Activated CD8-positive, alpha-beta memory T cell treated with anti-CD3 and anti-CD28 coated beads for 24 hours (primary cell): ENCODE data around the gene FBXO22.
"Not testable (repeated sequence)": the region's sequence is repeated elsewhere in the genome, so short reads cannot be mapped to it uniquely, and the experiment has no call there.

Experiments used
- DNase-seq: peaks from one replicate; pipeline ENCODE4 v3.0.0-alpha.2; 2020

FBXO22 gene

DNA sequence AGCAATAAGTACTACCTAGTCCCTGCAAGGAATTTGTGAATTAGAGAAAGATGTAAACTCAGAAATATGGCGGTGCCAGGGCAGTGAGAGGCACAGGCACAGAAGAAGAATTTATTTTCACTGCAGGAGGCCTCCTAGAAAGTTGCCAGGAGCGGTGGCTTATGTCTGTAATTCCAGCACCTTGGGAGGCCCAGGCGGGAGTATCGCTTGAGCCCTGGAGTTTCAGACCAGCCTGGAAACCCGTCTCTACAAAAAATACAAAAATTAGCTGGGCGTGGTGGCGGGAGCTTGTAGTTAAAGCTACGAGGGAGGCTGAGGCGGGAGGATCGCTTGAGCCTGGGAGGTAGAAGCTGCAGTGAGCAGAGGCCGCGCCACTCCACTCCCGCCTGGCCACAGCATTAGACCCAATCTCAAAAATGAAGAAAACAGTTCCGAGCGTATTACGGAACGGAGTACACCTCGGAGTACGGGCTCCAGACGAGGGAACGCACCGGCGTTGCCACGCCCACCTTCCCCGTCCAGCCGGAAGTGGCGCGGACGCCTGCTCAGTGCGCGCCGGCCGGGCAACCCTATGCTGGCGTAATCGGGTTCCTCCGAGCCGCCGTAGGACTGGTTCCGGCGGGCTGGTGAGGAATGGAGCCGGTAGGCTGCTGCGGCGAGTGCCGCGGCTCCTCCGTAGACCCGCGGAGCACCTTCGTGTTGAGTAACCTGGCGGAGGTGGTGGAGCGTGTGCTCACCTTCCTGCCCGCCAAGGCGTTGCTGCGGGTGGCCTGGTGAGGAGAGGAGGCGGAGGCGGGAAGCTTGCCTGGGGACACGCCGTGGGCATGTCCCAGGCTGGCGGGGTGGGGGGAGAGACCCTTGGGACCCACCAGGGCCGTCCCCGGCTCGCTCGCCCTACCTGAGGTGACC, at the start of gene FBXO22:
TSS of gene FBXO22 (plus strand) at position 548 of the 909 bp plus-strand sequence. CDS start at position 634, 86 bp downstream.
- DNase-seq: peak; percentile 94

DNA sequence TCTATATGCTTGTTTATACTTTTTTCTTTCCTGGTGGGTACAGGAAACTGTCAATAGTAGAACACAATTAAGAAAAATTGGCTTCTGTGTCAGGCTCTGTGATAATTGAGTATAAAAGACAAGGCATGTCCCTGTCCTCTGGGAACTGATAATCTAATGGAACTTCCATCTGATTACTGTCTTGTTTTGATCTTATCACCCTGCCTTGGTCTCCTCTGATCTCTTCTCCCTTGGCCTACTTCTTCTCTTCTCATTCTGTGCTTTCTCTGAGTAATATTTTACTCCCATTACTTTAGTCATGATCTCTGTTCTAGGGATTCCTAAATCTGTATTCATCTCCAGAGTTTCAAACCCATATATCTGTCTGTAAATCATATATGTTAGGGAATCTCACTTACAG, 45.8 kb upstream of the FBXO22 start:
- DNase-seq: no peak

DNA sequence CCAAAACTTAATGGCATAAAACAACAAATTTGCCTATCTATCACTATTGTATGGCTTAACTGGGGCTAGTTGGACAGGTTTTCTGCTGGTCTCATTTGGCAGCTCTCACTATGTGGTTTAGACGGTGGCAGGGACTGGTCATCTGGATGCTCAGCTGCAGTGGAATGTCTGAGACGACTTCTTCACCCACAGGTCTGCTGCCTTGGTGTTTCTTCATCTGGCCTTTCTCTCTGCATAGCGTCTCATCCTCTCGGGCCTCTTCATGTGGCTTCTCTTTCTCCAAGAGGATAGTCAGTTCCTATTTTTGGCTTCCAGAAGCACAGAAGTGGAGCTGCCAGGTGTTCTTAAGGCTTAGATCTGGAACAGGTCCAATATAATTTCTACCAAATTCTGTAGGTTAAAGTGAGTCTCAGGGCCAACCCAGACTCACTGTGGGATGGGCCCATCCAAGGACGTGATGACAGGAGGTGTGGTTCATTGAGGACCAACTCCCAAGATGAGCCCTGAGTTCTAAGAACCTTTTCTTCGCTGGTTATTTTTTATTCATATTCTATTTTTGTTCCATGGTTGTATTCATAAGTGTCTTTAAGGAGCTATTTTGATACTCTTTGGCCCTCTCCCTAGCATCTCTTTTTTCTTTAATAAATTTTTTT, 41.8 kb upstream of the FBXO22 start:
- DNase-seq: no peak

DNA sequence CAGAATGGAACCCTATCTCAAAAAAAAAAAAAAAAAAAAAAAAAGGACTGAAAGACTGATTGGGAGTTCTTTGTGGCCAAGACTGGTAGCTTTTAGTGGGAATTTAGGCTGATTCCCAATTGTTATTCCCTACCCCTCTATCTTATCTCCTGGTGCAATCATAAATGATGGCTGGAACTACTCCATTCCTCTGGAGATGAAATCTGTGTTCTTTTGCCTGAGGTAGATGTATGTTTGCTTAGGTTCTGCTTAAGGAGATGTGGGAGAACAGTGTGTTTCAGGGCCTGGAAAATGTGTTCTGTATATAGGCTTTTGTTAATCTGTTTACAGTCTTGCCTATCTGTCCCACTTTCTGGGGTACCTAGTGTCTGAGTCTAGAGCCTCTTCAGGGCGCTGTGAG, 40.9 kb upstream of the FBXO22 start:
- no peak for DNase-seq

DNA sequence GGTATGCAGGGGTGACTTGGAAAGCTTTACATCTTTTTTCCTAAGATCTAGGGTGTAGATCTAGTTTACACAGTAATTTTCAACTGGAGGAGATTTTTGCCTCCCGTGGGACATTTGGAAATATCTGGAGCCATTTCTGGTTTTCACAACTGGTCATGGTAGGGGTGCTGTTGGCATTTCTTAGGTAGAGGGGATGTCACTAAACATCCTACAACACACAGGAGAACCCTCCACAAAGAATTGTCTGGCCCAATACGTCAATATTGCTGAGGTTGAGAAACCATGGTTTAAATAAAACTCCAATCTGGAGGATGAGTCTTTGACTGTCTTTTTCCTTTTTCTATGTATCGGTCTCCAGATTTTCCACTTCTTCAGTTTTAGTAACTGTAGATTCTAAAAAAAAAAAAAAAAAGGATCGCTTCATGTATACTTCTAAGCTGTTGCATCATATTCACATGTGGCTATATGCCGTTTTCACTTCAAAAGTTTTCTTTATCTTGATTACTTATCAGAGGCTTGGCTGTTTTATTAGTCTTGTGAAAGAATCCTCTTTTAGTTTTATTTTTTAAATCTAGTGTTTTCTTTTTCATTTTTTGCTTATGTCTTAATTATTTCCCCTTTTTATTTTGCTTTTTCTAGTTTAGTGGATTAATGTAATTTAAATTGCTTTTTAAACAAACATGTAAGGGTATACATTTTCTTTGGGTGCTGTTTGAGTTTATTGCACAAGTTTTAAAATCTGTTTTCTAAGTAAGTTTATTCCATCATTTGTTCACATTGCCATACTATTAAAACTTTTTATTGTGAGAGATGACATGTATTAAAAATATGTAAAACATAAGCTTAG, 39.2 kb upstream of the FBXO22 start:
- DNase-seq: no peak

DNA sequence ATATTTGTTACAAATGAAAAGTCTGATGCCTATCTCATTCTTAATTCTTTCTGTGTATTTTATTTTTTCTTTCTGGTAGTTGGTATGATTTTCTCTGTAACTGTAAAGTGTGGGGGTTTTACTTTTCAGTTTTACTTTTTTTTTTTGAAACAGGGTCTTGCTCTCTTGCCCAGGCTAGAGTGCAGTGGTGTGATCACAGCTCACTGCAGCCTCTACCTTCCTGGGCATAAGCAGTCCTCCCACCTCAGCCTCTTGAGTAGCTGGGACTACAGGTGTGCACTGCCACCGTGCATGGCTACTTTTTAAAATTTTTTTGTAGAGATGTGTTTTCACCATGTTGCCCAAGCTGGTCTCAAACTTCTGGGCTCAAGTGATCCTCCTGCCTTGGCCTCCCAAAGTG, 37.6 kb upstream of the FBXO22 start:
- DNase-seq: not testable (repeated sequence)

DNA sequence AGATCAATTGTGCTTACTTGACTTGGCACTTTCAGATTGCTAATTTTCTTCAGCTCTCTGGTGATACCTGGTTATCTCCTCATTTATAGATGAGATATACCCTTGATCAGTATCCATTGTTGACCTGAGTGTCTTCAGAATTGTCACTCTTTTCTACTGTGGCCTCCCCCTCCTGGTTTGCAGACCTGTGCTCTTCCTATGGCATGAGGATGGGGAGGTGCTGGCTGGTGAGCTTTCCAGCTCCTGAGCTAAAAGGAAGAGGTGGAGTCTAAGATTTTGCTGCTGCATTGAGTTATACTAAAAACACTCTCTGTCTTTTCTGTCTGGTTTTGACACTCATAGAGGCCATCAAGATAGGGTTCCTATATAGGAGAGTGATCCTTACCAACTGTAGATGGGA, 36.8 kb upstream of the FBXO22 start:
- DNase-seq: no peak

DNA sequence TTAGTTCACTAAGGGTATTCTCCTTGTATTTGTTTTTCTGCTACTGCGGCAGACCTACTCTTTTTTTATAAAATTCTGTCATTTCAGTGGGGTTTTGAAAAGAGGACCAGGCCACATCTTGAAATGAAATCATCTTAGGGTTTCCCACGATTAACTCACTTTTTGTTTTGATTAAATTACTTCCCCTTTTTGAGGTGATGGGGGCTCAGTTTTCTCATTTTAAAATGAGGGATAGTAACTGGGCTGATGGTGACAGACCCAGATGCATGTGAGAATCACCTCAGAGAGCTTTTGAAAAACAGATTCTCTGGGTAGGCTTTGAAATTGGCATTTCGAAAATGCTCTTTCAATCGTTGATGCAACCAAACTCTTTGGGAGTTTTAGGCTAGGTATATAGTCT, 36.2 kb upstream of the FBXO22 start:
- DNase-seq: no peak

DNA sequence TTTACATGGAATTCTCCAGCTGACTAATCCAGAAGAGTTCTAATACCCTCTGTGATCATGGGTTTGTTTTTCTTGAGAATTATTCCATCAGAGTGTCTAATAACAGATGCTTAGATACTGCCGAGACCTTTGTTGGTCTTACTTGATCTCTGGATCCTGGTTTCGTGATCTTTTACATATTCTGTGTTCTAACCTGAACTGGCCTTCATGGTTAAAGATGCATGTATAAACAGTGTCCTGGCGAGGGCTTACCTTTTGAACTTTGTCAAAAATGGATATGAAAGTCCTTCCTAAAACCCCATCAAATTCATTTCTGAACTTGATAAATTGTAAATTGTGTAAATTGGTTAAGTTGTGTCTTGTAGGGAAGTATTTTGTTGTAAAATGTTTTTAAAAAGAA, 35.7 kb upstream of the FBXO22 start:
- DNase-seq: no peak

DNA sequence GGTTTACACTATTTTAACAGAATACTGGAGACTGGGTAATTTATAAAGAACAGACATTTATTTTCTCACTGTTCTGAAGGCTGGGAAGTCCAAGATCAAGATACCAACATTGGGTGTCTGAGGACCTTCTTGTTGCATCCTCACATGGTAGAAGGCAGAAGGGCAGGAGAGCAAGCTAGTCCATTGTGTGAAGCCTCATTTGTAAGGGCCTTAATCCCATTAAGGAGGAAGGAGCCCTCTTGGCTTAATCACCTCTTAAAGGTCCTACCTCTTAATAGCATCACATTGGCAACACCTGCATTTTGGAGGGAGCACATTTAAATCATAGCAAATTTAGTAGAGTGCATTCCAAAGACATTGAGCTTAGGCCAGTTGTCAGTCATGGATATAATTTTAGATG, 34.2 kb upstream of the FBXO22 start:
- DNase-seq: no peak

DNA sequence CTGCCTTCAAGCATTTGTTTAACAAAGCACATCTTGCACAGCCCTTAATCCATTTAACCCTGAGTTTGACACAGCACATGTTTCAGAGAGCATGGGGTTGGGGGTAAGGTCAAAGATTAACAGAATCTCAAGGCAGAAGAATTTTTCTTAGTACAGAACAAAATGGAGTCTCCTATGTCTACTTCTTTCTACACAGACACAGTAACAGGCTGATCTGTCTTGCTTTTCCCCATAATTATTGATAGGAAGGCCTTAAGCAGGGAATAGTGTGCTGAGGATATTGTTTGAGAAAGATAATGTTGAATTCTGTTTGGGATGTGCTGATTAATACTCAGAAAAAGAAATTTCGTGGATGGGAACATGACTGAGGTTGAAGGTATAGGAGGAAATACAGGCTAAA, 32.1 kb upstream of the FBXO22 start:
- DNase-seq: not testable (repeated sequence)

DNA sequence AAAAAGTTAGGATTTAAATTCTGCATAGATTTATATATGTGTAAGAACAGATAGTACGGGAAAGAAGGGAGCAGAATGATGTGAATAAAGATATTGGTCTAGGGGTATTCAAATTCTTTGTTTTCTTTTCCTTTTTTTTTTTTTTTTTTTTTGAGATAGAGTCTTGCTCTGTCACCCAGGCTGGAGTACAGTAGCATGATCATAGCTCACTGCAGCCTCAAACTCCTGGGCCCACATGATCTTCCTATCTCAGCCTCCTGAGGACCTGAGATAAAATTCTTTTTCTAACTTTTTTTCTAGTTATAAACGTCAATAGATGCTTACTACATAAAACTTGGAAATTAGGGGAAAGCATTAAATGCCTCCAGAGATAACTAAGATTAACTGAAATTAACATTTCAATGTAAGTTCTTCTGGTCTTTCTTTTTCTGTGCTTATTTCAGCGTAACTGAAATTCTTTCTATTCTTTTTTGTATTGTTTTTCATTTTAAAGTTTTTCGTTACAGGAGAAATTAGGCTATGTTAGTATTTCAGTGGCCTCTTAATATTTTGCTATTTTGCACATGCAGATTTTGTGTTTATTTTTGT, 31.2 kb upstream of the FBXO22 start:
- DNase-seq: no peak

DNA sequence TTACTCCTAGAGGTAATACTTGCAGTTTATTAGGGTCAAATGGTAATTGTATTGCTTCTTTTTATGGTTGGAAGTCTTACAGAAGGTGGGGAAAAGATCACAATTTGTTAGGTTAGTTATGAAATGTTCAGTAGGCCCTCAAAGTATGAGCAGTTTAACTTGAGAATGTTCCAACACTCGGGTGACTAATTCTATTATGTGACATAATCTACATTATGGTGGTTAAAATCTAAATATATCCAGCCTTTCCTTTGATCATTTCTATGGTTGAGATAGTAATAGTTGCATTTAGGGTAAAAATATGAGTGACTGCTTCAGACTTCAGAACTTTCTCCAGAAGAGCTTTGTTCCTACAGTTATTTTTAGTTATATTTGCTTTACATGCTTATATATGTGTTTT, 19.6 kb upstream of the FBXO22 start:
- DNase-seq: no peak

DNA sequence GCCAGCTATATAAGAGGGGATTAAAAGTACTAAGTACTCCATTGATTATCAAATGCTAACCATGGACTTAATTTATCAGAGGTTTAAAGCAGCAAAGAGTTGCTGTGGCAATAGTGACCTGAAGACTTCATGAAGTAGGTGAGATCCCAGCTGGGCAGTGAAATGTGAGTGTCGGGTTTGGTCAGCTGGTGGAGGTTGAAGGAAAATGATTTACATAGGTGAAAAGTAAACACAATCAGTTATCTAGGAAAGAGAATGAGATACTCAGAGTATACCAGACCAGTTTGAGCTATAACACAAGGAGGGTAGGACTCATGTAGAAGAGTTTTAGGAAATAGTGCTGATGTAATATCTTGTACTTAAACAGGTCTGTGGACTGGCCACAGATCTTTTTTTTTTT, 16.5 kb upstream of the FBXO22 start:
- DNase-seq: no peak

DNA sequence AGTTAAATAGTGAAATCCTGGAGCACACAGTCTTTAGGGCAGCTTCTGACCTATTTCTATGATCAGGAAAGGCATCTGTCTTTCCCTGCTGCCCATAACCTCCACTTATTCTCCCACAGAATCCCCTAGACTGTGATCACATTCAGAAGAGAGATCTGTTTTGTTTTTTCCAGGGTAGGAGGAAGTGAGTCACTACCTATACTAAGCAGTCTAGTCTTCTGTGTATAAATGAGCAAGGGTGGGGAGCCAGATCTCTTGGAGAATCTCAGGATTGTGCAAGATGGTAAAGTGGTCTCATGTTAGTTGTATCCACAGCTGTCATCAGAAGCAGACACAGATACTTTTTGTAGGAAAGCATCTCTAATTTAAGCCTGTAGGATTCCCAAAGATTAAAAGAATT, 11.8 kb upstream of the FBXO22 start:
- no peak for DNase-seq

DNA sequence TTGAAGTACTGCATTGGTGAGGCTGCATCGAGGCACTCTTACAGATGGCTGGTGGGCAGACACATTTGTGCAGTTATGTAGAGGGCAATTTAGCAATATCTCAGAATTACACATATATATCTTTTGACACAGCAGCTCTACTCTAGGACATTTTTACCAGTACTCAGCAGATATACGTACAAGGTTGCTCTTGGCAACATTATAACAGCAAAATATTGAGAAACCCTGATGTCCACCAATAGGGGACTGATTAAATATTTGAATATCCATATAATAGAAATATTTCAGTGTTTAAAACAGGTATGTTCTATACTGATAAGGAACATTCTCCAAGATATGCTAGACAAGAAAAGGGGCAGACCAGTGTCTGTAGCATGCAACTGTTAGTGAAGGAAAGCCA, 7.9 kb upstream of the FBXO22 start:
- no peak for DNase-seq

DNA sequence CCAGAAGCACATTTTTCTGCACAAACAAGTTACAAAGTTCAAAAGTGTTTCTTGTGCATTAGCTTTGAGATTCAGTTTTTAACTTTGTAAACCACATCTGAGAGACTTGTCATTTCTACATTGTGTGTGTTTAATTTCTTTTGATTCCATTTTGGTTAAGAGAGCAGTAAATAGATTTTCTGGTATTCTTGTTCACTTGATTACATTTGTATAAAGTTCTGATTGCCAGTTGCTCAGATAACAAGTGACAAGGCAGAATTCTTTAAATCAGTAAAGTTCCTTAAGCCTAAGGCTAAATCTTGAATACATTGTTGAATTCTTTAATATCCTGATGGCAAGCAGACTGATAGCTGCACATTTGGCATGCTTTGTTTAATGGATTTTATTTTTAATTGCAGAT, 3.1 kb upstream of the FBXO22 start:
- no peak for DNase-seq

DNA sequence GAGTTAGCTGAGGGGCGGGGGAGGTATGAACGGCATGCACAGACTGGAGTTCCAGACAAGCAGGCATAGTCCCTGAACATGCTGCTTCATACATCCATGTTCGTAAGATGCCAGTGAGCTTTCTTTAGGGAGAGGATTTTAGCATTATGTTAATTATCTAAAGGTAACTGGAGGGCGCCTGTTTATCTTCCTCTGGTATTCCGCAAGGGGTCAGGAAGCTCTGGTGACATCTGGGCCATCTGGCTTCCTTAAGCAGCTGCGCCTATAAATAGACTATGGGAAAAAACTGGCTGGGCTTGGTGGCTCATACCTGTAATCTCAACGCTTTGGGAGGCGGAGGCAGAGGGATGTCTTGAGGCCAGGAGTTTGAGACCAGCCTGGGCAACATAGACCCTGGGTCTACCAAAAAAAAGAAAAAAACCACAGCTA, 1.5 kb upstream of the FBXO22 start:
- no peak for DNase-seq

DNA sequence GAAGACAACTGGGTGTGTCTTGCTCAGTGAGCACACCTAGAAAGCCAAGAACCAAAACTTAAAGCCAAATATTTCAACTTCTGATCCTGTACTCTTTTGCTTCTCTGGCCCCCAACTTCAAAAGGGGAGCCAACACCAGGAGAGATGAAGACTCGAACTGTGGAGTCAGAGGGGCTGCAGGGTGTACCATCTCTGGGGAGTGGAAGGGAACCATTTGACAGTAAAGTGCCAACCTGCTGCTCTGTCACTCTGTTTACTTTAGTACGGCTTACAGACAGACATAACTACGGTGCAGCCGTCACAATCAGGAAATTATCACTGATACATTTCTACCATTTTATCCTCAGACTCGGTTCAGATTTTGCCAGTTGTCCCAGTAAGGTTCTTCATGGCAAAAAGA, 1.6 kb downstream of the FBXO22 start:
- no peak for DNase-seq

DNA sequence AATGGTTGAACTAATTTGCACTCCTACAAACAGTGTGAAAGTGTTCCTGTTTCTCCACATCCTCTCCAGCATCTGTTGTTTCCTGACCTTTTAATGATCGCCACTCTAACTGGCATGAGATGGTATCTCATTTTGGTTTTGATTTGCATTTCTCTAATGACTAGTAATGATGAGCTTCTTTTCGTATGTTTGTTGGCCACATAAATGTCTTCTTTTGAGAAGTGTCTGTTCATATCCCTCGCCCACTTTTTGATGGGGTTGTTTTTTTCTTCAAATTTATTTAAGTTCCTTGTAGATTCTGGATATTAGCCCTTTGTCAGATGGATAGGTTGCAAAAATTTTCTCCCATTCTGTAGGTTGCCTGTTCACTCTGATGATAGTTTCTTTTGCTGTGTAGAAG, 6.7 kb downstream of the FBXO22 start:
- DNase-seq: not testable (repeated sequence)

DNA sequence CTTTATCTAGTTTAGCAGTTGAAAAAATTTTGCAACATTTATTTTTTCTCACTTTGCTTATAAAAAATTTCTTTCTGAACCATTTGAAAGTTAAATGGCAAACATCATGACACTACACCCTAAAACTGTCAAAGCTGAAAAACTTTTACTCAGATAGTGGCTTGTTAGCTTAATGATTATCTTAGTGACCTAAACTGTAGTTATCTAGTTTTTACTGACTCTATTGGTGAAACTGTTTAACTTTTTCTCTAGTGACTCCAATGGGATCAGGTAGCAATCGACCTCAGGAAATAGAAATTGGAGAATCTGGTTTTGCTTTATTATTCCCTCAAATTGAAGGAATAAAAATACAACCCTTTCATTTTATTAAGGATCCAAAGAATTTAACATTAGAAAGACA, 13.3 kb downstream of the FBXO22 start:
- no peak for DNase-seq

DNA sequence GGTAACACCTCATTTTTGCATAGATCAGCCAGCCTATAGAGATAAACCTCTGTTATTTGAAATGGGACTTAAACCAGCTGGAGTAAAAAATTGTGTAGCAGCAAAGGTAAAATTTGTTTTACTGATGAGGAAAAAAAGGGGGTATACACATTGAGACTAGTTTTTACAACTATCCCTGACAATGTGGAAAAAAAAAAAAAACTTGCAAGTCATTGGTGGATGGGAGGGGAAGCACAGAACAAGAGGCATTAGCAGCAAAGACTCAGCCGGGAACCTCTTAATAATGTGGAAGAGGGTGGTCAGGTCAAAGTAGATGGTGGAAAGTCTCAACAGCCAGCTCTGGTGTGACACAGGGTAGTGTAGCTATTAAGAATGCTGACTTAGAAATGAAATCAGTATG, 14.5 kb downstream of the FBXO22 start:
- DNase-seq: no peak

DNA sequence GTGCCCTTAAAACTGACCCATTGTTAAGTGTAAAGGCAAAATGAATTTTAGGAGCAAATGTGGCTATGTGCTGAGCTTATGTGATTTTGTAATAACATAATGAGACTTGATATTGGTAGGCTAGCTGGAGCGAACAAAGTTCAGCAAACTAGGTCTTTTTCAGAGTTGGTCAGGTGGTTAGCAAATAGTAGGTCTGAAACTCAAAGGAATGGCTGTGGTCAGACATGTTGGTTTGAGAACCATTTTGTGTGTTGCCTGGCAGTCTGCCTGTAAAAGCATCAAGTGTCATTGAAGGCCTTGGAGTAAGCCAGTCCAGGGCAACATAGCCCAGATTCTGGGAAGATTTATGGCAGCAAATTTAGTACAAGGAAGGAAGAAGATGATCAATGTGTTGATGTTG, 16.4 kb downstream of the FBXO22 start:
- no peak for DNase-seq
